K562 (cell line): ENCODE results near the gene MGAT5. TPM values are rescaled to one million over a fixed set of nuclear protein-coding genes. Genes with fewer than 3 reads are reported as not detected.

Experiments used
- ATAC-seq: fragments of 200-7000 bp; cut with Tn5 transposase; 3 replicates; pipeline ENCODE4 v1.9.1; 2020; ENCODE audit warnings: moderate library complexity
- BruUV-seq: library from RNA; stranded (reverse); fragments of 400-500 nt; replicated peaks from 2 replicates; lab custom pipeline; 2021; lab: Mats Ljungman, UMichigan
- CTCF ChIA-PET: fragments of 300-600 bp; formaldehyde crosslinking; extraction: SDS; loops from one replicate; lab custom pipeline; 2021; ENCODE audit warnings: low intra/inter-chr PET ratio; lab: Yijun Ruan, JAX
- POLR2A ChIA-PET: fragments of 300-600, 350-650 bp; sonication (Branson Sonifier 250); formaldehyde crosslinking; extraction: SDS; loops from one replicate; lab custom pipeline; 2021; ENCODE audit warnings: antibody characterized with exemption, inconsistent platforms; lab: Yijun Ruan, JAX
- DNase-seq, 4 experiments: peaks; one replicate each; pipeline versions ENCODE4 v3.0.0 to v3.0.0-alpha.2; 2011 to 2018; ENCODE audit warnings: low spot score in 3 of 4, mixed read lengths in 3 of 4; ENCODE audit errors: extremely low read depth in 1 of 4
- FAIRE-seq: peaks from 2 replicates; lab custom pipeline; 2011; peaks lifted over from hg19 to GRCh38; lab: Jason Lieb, UNC
- H2AFZ ChIP-seq: 2 replicates; pipeline ENCODE4 v1.6.0; 2011; ENCODE audit warnings: low read depth, low read length, control low read depth, inconsistent platforms
- H3K27ac ChIP-seq: fragments of 200-600 bp; 3 replicates; pipeline ENCODE4 v1.8.0; 2011; ENCODE audit warnings: low read depth, mild to moderate bottlenecking, control low read depth, inconsistent platforms, low read length, moderate library complexity, mixed read lengths; ENCODE audit errors: extremely low read depth
- H3K27me3 ChIP-seq, 2 experiments: fragments of 300-600 bp in 1 of 2; 2 replicates in 1 of 2; 3 replicates in 1 of 2; pipeline versions ENCODE4 v1.6.0 to v1.8.0; 2011; ENCODE audit warnings: inconsistent platforms in 2 of 2, low read length in 2 of 2, mild to moderate bottlenecking in 1 of 2, mixed read lengths in 1 of 2, moderate library complexity in 1 of 2; ENCODE audit not compliant: control insufficient read depth in 2 of 2, insufficient read depth in 2 of 2
- H3K36me3 ChIP-seq: fragments of 300-600 bp; 3 replicates; pipeline ENCODE4 v1.8.0; 2011; ENCODE audit warnings: mild to moderate bottlenecking, low read length, inconsistent platforms; ENCODE audit not compliant: control insufficient read depth, insufficient read depth
- H3K4me1 ChIP-seq, 2 experiments: fragments of 200-600 bp in 1 of 2; replicated peaks in 1 of 2; 2 replicates in 1 of 2; 3 replicates in 1 of 2; pipeline versions ENCODE4 v1.5.1 to v1.8.0; 2011; ENCODE audit warnings: inconsistent platforms in 2 of 2, low read length in 2 of 2, mild to moderate bottlenecking in 1 of 2, mixed read lengths in 1 of 2, moderate library complexity in 1 of 2; ENCODE audit not compliant: control insufficient read depth in 2 of 2, insufficient read depth in 2 of 2
- H3K4me2 ChIP-seq: 2 replicates; pipeline ENCODE4 v1.6.1; 2011; ENCODE audit warnings: low read length, control low read depth, inconsistent platforms, mixed read lengths; ENCODE audit not compliant: insufficient read depth
- H3K4me3 ChIP-seq: fragments of 200-600 bp; sonication (generic), shearing (Covaris generic); 2 replicates; pipeline ENCODE4 v1.5.1; 2016; ENCODE audit warnings: control low read depth, inconsistent platforms
- H3K79me2 ChIP-seq: fragments of 200-600 bp; 3 replicates; pipeline ENCODE4 v1.8.0; 2011; ENCODE audit warnings: low read length, inconsistent platforms; ENCODE audit not compliant: control insufficient read depth, insufficient read depth
- H3K9ac ChIP-seq, 2 experiments: 2 replicates each; pipeline versions ENCODE4 v1.6.0 to v1.6.1; 2011; ENCODE audit warnings: low read depth in 2 of 2, low read length in 2 of 2, control low read depth in 1 of 2, inconsistent platforms in 1 of 2, mild to moderate bottlenecking in 1 of 2, mixed read lengths in 1 of 2; ENCODE audit not compliant: insufficient read depth in 1 of 2
- H3K9me1 ChIP-seq: one replicate; pipeline ENCODE4 v1.6.0; 2011; ENCODE audit warnings: inconsistent platforms, mild to moderate bottlenecking, low read length, moderate library complexity; ENCODE audit not compliant: control insufficient read depth, insufficient read depth
- H3K9me3 ChIP-seq: replicated peaks from 2 replicates; pipeline ENCODE4 v1.5.1; 2011; ENCODE audit warnings: low read depth, low read length, inconsistent platforms; ENCODE audit not compliant: control insufficient read depth, insufficient read depth
- H4K20me1 ChIP-seq: replicated peaks from 2 replicates; pipeline ENCODE4 v1.6.1; 2011; ENCODE audit warnings: low read length, inconsistent platforms, mixed read lengths; ENCODE audit not compliant: control insufficient read depth, insufficient read depth
- ELF4 ChIP-seq: fragments of 450-650 bp; formaldehyde crosslinking; IDR thresholded peaks from 2 replicates; pipeline ENCODE4 v1.4.0; 2022; ENCODE audit warnings: missing genetic modification characterization
- ETV6 ChIP-seq, 3 experiments: fragments of 150-350 bp in 1 of 3; sonication (generic) in 1 of 3; formaldehyde crosslinking in 1 of 3; IDR thresholded peaks; 2 replicates each; pipeline versions ENCODE4 v1.6.1 to v1.8.0; 2014 to 2022; ENCODE audit warnings: borderline replicate concordance in 2 of 3, low read depth in 2 of 3, antibody characterized with exemption in 1 of 3, low read length in 1 of 3, mild to moderate bottlenecking in 1 of 3, missing genetic modification reagents in 1 of 3
- YY1 ChIP-seq, 3 experiments: IDR thresholded peaks; 2 replicates each; pipeline ENCODE4 v1.6.1; 2011; ENCODE audit warnings: low read length in 2 of 3, mild to moderate bottlenecking in 2 of 3, moderate library complexity in 2 of 3, borderline replicate concordance in 1 of 3, control low read depth in 1 of 3, low read depth in 1 of 3; ENCODE audit not compliant: insufficient read depth in 3 of 3, insufficient replicate concordance in 2 of 3, control insufficient read depth in 1 of 3, insufficient read length in 1 of 3; ENCODE audit errors: extremely low read depth in 1 of 3
- ZFX ChIP-seq: sonication (generic); formaldehyde crosslinking; IDR thresholded peaks from 2 replicates; pipeline ENCODE4 v1.8.0; 2022; ENCODE audit warnings: mild to moderate bottlenecking, missing genetic modification reagents, moderate library complexity
- ZNF175 ChIP-seq: fragments of 200-800 bp; sonication (Bioruptor generic); IDR thresholded peaks from 2 replicates; pipeline ENCODE4 v1.6.1; 2016; ENCODE audit warnings: low read depth, mild to moderate bottlenecking, missing genetic modification characterization, missing compliant biosample characterization
- WGBS: fragments of 100-300 bp; shearing (Covaris generic); methylation state at CpG from one replicate; pipeline ENCODE4 v1.1.6; 2016; ENCODE audit warnings: low coverage, mixed read lengths; ENCODE audit not compliant: insufficient coverage; ENCODE audit errors: missing lambda C conversion rate; 5-methylcytosine and 5-hydroxymethylcytosine counted together
- in situ Hi-C: fragments of 300-500 bp; cut with MboI; formaldehyde crosslinking; loops from 4 replicates; pipeline ENCODE4 v1.15.0; 2018; ENCODE audit warnings: inconsistent platforms, mixed read lengths
- intact Hi-C: fragments of 100-400 bp; cut with micrococcal nuclease; formaldehyde crosslinking; loops from 2 replicates; pipeline ENCODE4 v1.14.2; 2022
- polyA plus RNA-seq, 8 experiments: library from polyadenylated mRNA; depleted of rRNA in 4 of 8; stranded (reverse) in 5 of 8; unstranded in 3 of 8; fragments of >200 nt; fragmentation: Nextera tagmentation in 2 of 8; fragmentation: Illumina TruSeq in 1 of 8; extraction: Ambion mirVana in 2 of 8; extraction: Trizol in 1 of 8; gene quantifications; 2 replicates each; pipeline versions ENCODE4 v1.2.1 to v1.2.3, GENCODE V29; 2011 to 2014; ENCODE audit warnings: inconsistent platforms in 1 of 8, missing spikeins in 1 of 8
- total RNA-seq, 7 experiments: library from RNA; depleted of rRNA in 6 of 7; stranded (reverse); fragments of >200 nt in 6 of 7; fragmentation: Illumina TruSeq in 2 of 7; extraction: Trizol in 2 of 7; gene quantifications; 2 replicates each; pipeline versions ENCODE4 v1.2.1 to v1.2.3, GENCODE V29; 2011 to 2021; ENCODE audit warnings: low replicate concordance in 1 of 7
- TF ChIP-seq, protein P1 (sequence below), 3 experiments: IDR thresholded peaks in 2 of 3; conservative IDR thresholded peaks in 1 of 3; 2 replicates each; pipeline ENCODE4 v1.5.1; 2011 to 2012; ENCODE audit warnings: low read length in 3 of 3, mild to moderate bottlenecking in 3 of 3, control low read depth in 2 of 3, improper control_type of control experiment in 1 of 3, inconsistent platforms in 1 of 3, low read depth in 1 of 3, mixed read lengths in 1 of 3, moderate library complexity in 1 of 3; ENCODE audit not compliant: insufficient read depth in 2 of 3
- TF ChIP-seq, protein P2 (sequence below): fragments of 450-650 bp; IDR thresholded peaks from 2 replicates; pipeline ENCODE4 v1.6.1; 2017; ENCODE audit warnings: antibody characterized with exemption

Gene MGAT5
- total and polyA plus RNA-seq, 9 of the 15 experiments (the other 6 are each of a cell fraction or from before 2014, with no cell fraction given) = 1.6 to 18.6 (median 11.1) TPM

DNA sequence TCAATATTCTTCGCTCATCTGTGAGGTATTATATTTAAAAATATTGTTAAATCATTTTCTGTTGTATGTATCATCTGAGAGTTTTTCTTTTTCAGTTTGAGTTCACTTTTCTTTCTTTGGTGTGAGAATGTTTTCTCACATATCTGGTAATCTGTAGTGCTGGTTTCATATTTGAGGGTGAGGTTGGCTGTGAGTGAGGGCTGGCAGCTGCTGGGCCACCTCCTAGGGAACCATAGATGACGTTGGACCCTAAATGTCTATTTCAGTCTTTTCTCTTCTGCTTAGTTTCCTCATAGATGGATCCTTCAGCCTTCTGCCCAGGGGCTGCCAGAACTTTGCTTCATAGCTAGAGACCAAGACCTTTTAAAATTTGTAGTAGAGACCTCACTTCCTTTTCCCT is 33.5 kb downstream of the MGAT5 start:
- no peak overlapping the region for H3K27ac ChIP-seq
- H3K4me3 ChIP-seq = no peak overlapping the region
- BruUV-seq = no TSS peak
- 38% methylated on average over 2 of the region's 2 CpGs for WGBS
- DNase-seq = no peak
- no peak overlapping the region for H2AFZ ChIP-seq
- intact Hi-C loops (no loop called here), in situ Hi-C loops (no loop called here)
- no peak overlapping the region for H3K9ac ChIP-seq
- no peaks in the 10 kb centered on the region for H3K27me3 ChIP-seq
- H3K79me2 ChIP-seq = no peaks in the 10 kb centered on the region
- H3K4me1 ChIP-seq = no peaks in the 10 kb centered on the region
- no peaks in the 10 kb centered on the region for H4K20me1 ChIP-seq
- no peak overlapping the region for H3K4me2 ChIP-seq
- CTCF ChIA-PET = no interaction called here
- H3K9me3 ChIP-seq = no peaks in the 10 kb centered on the region
- H3K9me1 ChIP-seq = no peaks in the 10 kb centered on the region
- no peak for FAIRE-seq
- POLR2A ChIA-PET = no interaction called here
- no peak for ATAC-seq
- H3K36me3 ChIP-seq = no peaks in the 10 kb centered on the region; the same call in 2 of the 3 replicates
- TF ChIP-seq ZFX (CRISPR knock-in tag) = no peak
- TF ChIP-seq, protein P1, sequence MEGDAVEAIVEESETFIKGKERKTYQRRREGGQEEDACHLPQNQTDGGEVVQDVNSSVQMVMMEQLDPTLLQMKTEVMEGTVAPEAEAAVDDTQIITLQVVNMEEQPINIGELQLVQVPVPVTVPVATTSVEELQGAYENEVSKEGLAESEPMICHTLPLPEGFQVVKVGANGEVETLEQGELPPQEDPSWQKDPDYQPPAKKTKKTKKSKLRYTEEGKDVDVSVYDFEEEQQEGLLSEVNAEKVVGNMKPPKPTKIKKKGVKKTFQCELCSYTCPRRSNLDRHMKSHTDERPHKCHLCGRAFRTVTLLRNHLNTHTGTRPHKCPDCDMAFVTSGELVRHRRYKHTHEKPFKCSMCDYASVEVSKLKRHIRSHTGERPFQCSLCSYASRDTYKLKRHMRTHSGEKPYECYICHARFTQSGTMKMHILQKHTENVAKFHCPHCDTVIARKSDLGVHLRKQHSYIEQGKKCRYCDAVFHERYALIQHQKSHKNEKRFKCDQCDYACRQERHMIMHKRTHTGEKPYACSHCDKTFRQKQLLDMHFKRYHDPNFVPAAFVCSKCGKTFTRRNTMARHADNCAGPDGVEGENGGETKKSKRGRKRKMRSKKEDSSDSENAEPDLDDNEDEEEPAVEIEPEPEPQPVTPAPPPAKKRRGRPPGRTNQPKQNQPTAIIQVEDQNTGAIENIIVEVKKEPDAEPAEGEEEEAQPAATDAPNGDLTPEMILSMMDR (IDR thresholded peaks at IDR 0.05 in 2 of 3, conservative IDR thresholded peaks at IDR 0.05 in 1 of 3; ENCODE audit: insufficient read depth in 2 of 3, low read depth in 1 of 3, low read length in 3 of 3) = no peak
- TF ChIP-seq ETV6 (IDR thresholded peaks at IDR 0.05; ENCODE audit: borderline replicate concordance in 1 of 2, low read depth in 2 of 2, low read length in 1 of 2) = no peak
- TF ChIP-seq ETV6 (CRISPR knock-in tag; IDR thresholded peaks at IDR 0.05; ENCODE audit: borderline replicate concordance) = no peak
- TF ChIP-seq ELF4 (CRISPR knock-in tag) = no peak
- TF ChIP-seq YY1 (IDR thresholded peaks at IDR 0.05; ENCODE audit: borderline replicate concordance in 1 of 3, control insufficient read depth in 1 of 3, extremely low read depth in 1 of 3, insufficient read depth in 3 of 3, insufficient read length in 1 of 3, insufficient replicate concordance in 2 of 3, low read depth in 1 of 3, low read length in 2 of 3) = no peak
- TF ChIP-seq, protein P2, sequence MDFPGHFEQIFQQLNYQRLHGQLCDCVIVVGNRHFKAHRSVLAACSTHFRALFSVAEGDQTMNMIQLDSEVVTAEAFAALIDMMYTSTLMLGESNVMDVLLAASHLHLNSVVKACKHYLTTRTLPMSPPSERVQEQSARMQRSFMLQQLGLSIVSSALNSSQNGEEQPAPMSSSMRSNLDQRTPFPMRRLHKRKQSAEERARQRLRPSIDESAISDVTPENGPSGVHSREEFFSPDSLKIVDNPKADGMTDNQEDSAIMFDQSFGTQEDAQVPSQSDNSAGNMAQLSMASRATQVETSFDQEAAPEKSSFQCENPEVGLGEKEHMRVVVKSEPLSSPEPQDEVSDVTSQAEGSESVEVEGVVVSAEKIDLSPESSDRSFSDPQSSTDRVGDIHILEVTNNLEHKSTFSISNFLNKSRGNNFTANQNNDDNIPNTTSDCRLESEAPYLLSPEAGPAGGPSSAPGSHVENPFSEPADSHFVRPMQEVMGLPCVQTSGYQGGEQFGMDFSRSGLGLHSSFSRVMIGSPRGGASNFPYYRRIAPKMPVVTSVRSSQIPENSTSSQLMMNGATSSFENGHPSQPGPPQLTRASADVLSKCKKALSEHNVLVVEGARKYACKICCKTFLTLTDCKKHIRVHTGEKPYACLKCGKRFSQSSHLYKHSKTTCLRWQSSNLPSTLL = no peak
- TF ChIP-seq ZNF175 (CRISPR knock-in tag) = no peak
